Hepatic stellate cell (primary cell): ENCODE results near the gene MAPK4.
"Not testable (repeated sequence)": the region's sequence is repeated elsewhere in the genome, so short reads cannot be mapped to it uniquely, and the experiment has no call there.

Experiments
- DNase-seq: peaks from one replicate; pipeline ENCODE4 v3.0.0; 2011; ENCODE audit warnings: low spot score

MAPK4 gene

DNA sequence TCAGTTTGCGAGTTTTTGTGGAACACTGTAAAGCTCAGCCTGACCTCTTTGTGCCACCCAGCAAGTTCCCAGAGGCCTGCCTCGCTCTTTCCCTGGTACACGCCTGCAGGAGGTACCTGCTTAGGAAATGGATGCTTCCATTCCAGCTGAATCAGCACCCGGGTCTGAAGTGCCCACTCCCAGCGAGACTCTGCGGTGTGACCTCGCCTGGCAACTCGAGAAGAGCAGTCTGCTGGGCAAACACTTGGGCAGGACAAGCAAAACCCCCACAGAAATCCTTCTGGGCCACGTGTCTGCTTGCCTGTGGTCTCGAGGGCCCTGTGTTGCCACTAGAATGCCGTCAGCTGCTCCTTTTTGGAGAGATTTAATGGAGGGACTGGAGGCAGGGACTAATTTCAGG lies 127.6 kb downstream of the MAPK4 start:
- DNase-seq, result no peak

- DNase-seq, result no peak
Observed at GRCh38 chr18:50689578-50689977, 129.7 kb downstream of the MAPK4 start.

GRCh38 chr18:50694147-50694546 lies 134.3 kb downstream of the MAPK4 start:
- DNase-seq, result no peak

GRCh38 chr18:50695431-50696176 lies 135.7 kb downstream of the MAPK4 start:
- DNase-seq, result no peak

DNA sequence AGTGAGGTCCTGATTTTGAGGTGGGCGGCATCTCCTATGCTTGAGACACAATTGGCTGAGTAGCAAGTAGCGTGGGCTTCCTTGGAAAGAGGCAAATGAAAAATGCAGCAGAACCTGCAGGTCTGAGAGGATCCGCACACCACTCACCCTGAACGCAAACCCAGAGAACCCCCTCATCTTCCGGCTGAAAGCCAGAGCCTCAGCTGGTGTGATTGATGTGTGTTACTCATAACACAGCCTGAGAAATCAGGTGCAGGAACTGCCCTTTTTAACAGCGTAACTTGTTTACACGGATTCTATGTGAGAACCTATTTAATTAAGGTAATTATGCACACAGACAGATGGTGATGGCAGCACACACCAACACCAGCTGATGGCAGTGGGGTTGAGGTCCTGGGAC lies 136.5 kb downstream of the MAPK4 start:
- DNase-seq, result no peak

GRCh38 chr18:50696929-50697328 lies 137.0 kb downstream of the MAPK4 start:
- DNase-seq, result no peak

- no peak for DNase-seq
Observed at GRCh38 chr18:50697509-50697908, 137.6 kb downstream of the MAPK4 start.

GRCh38 chr18:50700245-50701165 lies 140.6 kb downstream of the MAPK4 start:
- no peak for DNase-seq

GRCh38 chr18:50704357-50704940 lies 144.6 kb downstream of the MAPK4 start:
- no peak for DNase-seq

GRCh38 chr18:50706199-50706598 lies 146.3 kb downstream of the MAPK4 start:
- no peak for DNase-seq

DNA sequence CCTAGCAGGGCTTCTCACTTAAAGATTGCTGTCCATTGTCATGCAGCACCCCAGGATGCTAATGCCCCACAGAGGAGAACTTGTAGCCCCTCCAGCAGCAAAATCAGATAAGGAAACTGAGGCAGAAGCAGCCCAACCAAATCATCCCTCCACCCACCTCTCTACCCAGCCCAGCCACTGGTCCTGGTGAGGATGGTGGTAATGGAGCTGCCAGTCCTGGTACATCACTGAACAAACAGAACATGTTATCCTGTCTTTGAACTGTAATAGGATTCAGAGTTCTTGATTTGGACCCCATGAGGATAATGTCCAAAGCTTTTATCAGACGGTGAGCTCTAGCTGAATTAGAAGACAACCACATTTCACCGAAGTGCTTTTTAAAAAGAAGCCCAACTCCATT lies 146.8 kb downstream of the MAPK4 start:
- no peak for DNase-seq

GRCh38 chr18:50707297-50707696 lies 147.4 kb downstream of the MAPK4 start:
- DNase-seq, result not testable (repeated sequence)

DNA sequence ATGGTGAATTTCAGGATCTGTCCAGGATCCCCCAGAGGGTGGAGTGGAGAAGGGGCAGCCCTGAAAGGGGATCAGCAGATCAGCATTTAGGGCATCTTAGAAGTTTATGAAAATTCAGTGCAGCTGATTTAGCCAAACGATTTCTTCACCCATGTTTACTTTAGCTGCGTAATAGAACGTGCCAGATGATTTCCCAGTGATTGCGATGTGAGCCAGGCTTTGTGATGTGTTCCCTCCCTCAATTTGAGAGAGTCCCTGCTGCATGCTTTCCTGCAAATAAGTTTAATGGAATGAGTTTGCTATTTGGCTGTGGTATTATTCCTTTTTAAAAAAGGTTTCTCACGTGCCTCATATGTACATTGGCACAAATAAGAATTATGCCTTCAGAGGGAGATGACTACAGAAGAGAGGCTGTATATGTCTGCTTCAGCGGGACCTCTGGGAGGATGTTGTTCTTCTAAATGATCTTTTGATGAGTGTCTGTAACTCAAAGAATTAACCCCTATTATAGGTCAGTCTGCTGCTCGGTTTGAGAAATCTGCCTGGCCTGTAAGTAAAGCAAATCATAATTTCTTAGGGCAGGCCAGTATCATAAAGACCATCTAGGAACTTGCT lies 148.1 kb downstream of the MAPK4 start:
- DNase-seq, result no peak

DNA sequence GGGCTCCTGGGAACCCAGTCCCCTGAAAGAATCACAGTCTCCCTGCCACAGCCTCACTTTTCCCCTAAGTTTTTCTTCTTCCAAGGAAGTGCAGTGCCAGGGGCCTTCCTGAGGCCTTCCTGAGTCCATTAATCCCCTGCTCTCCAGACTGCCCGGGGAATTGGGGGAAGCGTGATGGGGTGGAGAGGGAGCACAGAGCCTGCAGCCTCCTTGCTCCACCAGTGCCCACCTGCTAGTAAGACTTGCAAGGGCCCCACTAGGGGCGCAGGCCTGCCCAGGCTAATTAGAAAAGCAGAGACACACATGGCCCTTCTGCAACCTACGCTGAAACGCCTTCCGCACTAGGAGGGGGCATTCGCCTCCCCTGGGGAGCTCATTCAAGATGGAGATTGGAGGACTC lies 149.3 kb downstream of the MAPK4 start:
- DNase-seq, result no peak

GRCh38 chr18:50711386-50711785 lies 151.5 kb downstream of the MAPK4 start:
- no peak for DNase-seq

DNA sequence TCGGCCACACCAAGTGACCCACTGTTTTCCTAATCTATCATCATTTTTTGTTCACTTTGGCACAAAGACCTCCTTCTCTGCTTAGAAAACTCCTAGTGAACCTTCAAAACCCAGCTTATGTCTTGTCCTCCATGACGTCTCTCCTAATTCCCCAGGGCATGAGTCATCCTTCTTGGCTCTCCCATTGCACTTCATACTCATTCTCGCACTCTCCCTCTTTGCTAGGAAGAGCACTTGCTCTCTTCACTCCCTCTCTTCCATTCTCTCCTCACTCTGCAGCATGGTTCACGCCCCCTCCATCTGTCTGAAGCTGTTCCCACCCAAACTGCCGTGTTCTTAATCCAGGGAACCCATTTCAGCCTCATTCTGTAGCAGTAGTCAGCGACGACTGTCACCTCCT lies 156.0 kb downstream of the MAPK4 start:
- DNase-seq, result no peak

GRCh38 chr18:50716902-50717301 lies 157.0 kb downstream of the MAPK4 start:
- no peak for DNase-seq

DNA sequence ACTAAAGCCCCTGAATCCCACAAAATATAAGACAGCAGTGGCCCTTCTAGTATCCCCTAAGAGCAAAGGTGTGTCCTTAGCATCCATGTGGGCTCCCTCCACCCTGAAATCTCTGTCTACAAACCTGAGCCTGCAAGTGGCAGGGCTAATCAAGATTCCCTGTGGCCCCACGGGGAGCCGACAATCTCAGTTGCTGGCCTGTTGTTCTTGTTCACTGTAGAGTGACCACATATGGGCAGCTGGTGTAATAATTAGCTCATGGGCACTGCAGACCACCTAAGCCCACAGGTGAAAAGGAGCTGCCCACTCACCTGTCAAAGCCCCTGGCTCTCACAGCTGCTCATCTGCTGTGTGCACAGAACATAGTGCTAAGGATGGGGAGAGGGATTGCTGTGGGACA lies 157.7 kb downstream of the MAPK4 start:
- no peak for DNase-seq

GRCh38 chr18:50719471-50720324 lies 159.8 kb downstream of the MAPK4 start:
- no peak for DNase-seq

GRCh38 chr18:50720325-50720674 lies 160.4 kb downstream of the MAPK4 start:
- no peak for DNase-seq

DNA sequence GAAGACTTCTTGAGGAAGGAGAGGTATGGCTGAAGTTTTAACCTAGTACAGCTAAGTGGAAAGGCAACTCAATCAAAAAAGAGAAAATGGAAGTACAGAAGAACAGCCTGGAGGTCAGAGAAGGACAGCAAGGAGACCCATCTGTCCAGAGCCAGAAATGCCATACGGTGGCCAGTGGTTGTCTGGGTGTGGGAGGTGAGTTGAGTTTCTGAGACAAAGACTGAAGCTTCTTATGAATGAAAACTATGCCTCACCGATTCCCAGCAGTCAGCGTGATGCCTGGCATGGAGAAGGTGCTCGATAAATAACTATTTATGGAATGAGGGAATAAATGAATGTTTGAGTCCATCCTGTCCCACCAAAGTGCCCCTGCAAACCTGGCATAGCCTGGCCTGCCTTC lies 161.1 kb downstream of the MAPK4 start:
- DNase-seq, result no peak
